Right atrium auricular region (tissue), 2 donors: ENCODE results near the gene TIMM10. TPM values are rescaled to one million over a fixed set of nuclear protein-coding genes. Genes with fewer than 3 reads are reported as not detected.

Experiments
- DNase-seq: peaks from one replicate; pipeline ENCODE4 v3.0.0-alpha.2; 2019; ENCODE audit warnings: low spot score
- H3K27ac ChIP-seq, 2 donors: fragments of 200-600 bp; sonication (generic); 1 replicate in 1 of 2; 2 replicates in 1 of 2; pipeline ENCODE4 v1.5.1; 2016 to 2019
- H3K27me3 ChIP-seq, 2 donors: fragments of 200-600 bp; sonication (generic); one replicate each; pipeline versions ENCODE4 v1.5.1 to v1.6.0; 2017 to 2019
- H3K36me3 ChIP-seq: fragments of 200-600 bp; sonication (generic); one replicate; pipeline ENCODE4 v1.5.1; 2016
- H3K4me1 ChIP-seq, 2 donors: fragments of 200-600 bp; sonication (generic); one replicate each; pipeline versions ENCODE4 v1.5.1 to v1.6.0; 2017 to 2019
- H3K4me3 ChIP-seq, 2 donors: fragments of 200-600 bp; sonication (generic); 1 replicate in 1 of 2; 2 replicates in 1 of 2; pipeline ENCODE4 v1.5.1; 2017 to 2019; ENCODE audit warnings: mild to moderate bottlenecking in 1 of 2, moderate library complexity in 1 of 2
- H3K9me3 ChIP-seq, 2 donors: fragments of 200-600 bp; sonication (generic); one replicate each; pipeline ENCODE4 v1.5.1; 2019
- CTCF ChIP-seq, 2 donors: fragments of 200-600 bp; sonication (generic); IDR thresholded peaks; one replicate each; pipeline ENCODE4 v1.5.1; 2019; ENCODE audit warnings: antibody characterized with exemption in 2 of 2
- total RNA-seq, 2 donors: library from RNA; depleted of rRNA; stranded (reverse); fragments of >200 nt; gene quantifications; one replicate each; pipeline ENCODE4 v1.1.0, GENCODE V29; 2016

TIMM10 gene
- total RNA-seq, 2 donors from 2014 or later, result 27.3 to 63.4 TPM

GRCh38 chr11:57555393-57555792 lies 24.8 kb upstream of the TIMM10 start:
- H3K9me3 ChIP-seq, result no peaks in the 10 kb centered on the region
- H3K27me3 ChIP-seq, result no peaks in the 10 kb centered on the region
- DNase-seq, result no peak
- no peak overlapping the region for H3K4me3 ChIP-seq
- H3K4me1 ChIP-seq, result no peaks in the 10 kb centered on the region
- no peak overlapping the region for H3K27ac ChIP-seq
- TF ChIP-seq CTCF (IDR thresholded peaks at IDR 0.05), result no peak
- peaks cover 59% of the 10 kb centered on the region for H3K36me3 ChIP-seq

- no peak for DNase-seq
- no peaks in the 10 kb centered on the region for H3K27me3 ChIP-seq
- no peak overlapping the region for H3K4me3 ChIP-seq
- TF ChIP-seq CTCF (IDR thresholded peaks at IDR 0.05), result no peak
- H3K4me1 ChIP-seq, result no peaks in the 10 kb centered on the region
- no peak overlapping the region for H3K27ac ChIP-seq
- peaks cover 50% of the 10 kb centered on the region for H3K36me3 ChIP-seq
- no peaks in the 10 kb centered on the region for H3K9me3 ChIP-seq
Observed at GRCh38 chr11:57552479-57552878, 21.9 kb upstream of the TIMM10 start.

- DNase-seq, result no peak
- Histone ChIP-seq H3K9me3 (no peaks in the 10 kb centered on the region), H3K36me3 (peaks cover 48% of the 10 kb centered on the region), H3K4me1 (no peaks in the 10 kb centered on the region), H3K27me3 (no peaks in the 10 kb centered on the region), H3K27ac (no peak overlapping the region), H3K4me3 (no peak overlapping the region)
- no peak for TF ChIP-seq CTCF (IDR thresholded peaks at IDR 0.05)
Observed at GRCh38 chr11:57551941-57552340, 21.4 kb upstream of the TIMM10 start.

- no peak for DNase-seq
- Histone ChIP-seq H3K36me3 (peaks cover 42% of the 10 kb centered on the region), H3K27ac (no peak overlapping the region), H3K27me3 (no peaks in the 10 kb centered on the region), H3K9me3 (no peaks in the 10 kb centered on the region), H3K4me3 (no peak overlapping the region), H3K4me1 (no peaks in the 10 kb centered on the region)
- TF ChIP-seq CTCF (IDR thresholded peaks at IDR 0.05), result no peak
Observed at GRCh38 chr11:57549983-57550382, 19.4 kb upstream of the TIMM10 start.

- peaks cover 28% of the 10 kb centered on the region for H3K36me3 ChIP-seq
Observed at GRCh38 chr11:57547854-57548377, 17.4 kb upstream of the TIMM10 start.

More at GRCh38 chr11:57547854-57548377, 17.4 kb upstream of the TIMM10 start:
- Histone ChIP-seq H3K27me3 (no peaks in the 10 kb centered on the region), H3K4me3 (no peak overlapping the region), H3K27ac (no peak overlapping the region), H3K9me3 (no peaks in the 10 kb centered on the region), H3K4me1 (no peaks in the 10 kb centered on the region)
- no peak for DNase-seq
- no peak for TF ChIP-seq CTCF (IDR thresholded peaks at IDR 0.05)
